ENCODE measurements around the gene DENND4A. TPM values are rescaled to one million over a fixed set of nuclear protein-coding genes. Genes with fewer than 3 reads are reported as not detected.

The DENND4A gene
- 10 to 100 TPM; 23.0 to 28.2 TPM for total RNA-seq

GRCh38 chr15:65792138-65792987, at the start of gene DENND4A:
DENND4A (minus strand) TSS chr15:65792293; CDS start chr15:65756450, 35,843 bp downstream.

GRCh38 chr15:65621638-65622037, 170.5 kb downstream of the DENND4A start, which contains the start of gene SLC24A1:
SLC24A1 (plus strand) TSS chr15:65621938; CDS start chr15:65624081, 2,143 bp downstream.

GRCh38 chr15:65610871-65611718, 181.0 kb downstream of the DENND4A start, which contains the start of gene INTS14:
INTS14 (minus strand) TSS chr15:65611131; CDS start chr15:65607380, 3,751 bp downstream.

Small RNA genes within 50 kb of the gene (small RNA-seq; reads per million reads assigned to genes)
- gene MIR4511 (0 to 0.17 reads per million in 2 donors), gene SNORD13E (0 reads per million in 2 donors)

Other genes starting within 250 kb of the DENND4A start
- 10 to 100 TPM; 35.8 to 53.3 TPM for gene INTS14, start 181.2 kb downstream of the DENND4A start, total RNA-seq
- gene SLC24A1, start 170.4 kb downstream of the DENND4A start, total RNA-seq = 1 to 10 TPM; 6.7 to 8.3 TPM
- gene RAB11A, start 77.2 kb upstream of the DENND4A start, total RNA-seq = 100 to 1,000 TPM; 117 to 137 TPM

Data from melanocyte of skin (primary cell).